H1 (cell line): ENCODE data around the gene DDX49. TPM values are rescaled to one million over a fixed set of nuclear protein-coding genes. Genes with fewer than 3 reads are reported as not detected.

ENCODE experiments used
- CTCF ChIA-PET: fragments of 300-600 bp; sonication (Branson Sonifier 250); formaldehyde crosslinking; loops from one replicate; lab custom pipeline; 2021; ENCODE audit not compliant: partially characterized antibody; lab: Charles Lee
- POLR2A ChIA-PET: fragments of 300-600 bp; sonication (Branson Sonifier 250); formaldehyde crosslinking; loops from one replicate; lab custom pipeline; 2021; ENCODE audit warnings: inconsistent platforms; ENCODE audit not compliant: partially characterized antibody; lab: Charles Lee
- DNase-seq, 2 experiments: peaks; one replicate each; pipeline versions ENCODE4 v3.0.0 to v3.0.0-alpha.2; 2010 to 2022; ENCODE audit warnings: low spot score in 2 of 2, low read depth in 1 of 2, mixed read lengths in 1 of 2
- FAIRE-seq: peaks from 2 replicates; lab custom pipeline; 2011; peaks lifted over from hg19 to GRCh38; lab: Jason Lieb, UNC
- H2AFZ ChIP-seq: 2 replicates; pipeline ENCODE4 v1.8.1; 2012; ENCODE audit warnings: low read length, inconsistent platforms
- H2AK5ac ChIP-seq: 2 replicates; pipeline ENCODE4 v1.6.1; 2013; ENCODE audit warnings: low read depth, low read length
- H2BK120ac ChIP-seq: replicated peaks from 2 replicates; pipeline ENCODE3; 2013; ENCODE audit warnings: low read depth, low read length, inconsistent platforms
- H2BK12ac ChIP-seq: 2 replicates; pipeline ENCODE4 v1.6.1; 2013; ENCODE audit warnings: low read depth, low read length
- H2BK15ac ChIP-seq: 2 replicates; pipeline ENCODE4 v1.6.1; 2013; ENCODE audit warnings: low read length
- H2BK20ac ChIP-seq: 2 replicates; pipeline ENCODE4 v1.6.1; 2013; ENCODE audit warnings: low read length
- H2BK5ac ChIP-seq: 2 replicates; pipeline ENCODE4 v1.6.1; 2013; ENCODE audit warnings: low read depth, low read length
- H3K14ac ChIP-seq: 2 replicates; pipeline ENCODE4 v1.6.1; 2013; ENCODE audit warnings: inconsistent platforms; ENCODE audit not compliant: insufficient read length
- H3K18ac ChIP-seq: 2 replicates; pipeline ENCODE4 v1.6.1; 2013; ENCODE audit warnings: low read length; ENCODE audit errors: extremely low read depth
- H3K23ac ChIP-seq: 2 replicates; pipeline ENCODE4 v1.6.1; 2013; ENCODE audit warnings: inconsistent platforms; ENCODE audit not compliant: insufficient read length
- H3K23me2 ChIP-seq: 2 replicates; pipeline ENCODE4 v1.6.1; 2013; ENCODE audit warnings: low read depth, low read length
- H3K27ac ChIP-seq: 2 replicates; pipeline ENCODE4 v1.6.1; 2011; ENCODE audit warnings: low read depth, low read length, inconsistent platforms
- H3K27me3 ChIP-seq, 4 experiments: replicated peaks in 1 of 4; 1 replicate in 1 of 4; 2 replicates in 3 of 4; pipeline versions ENCODE4 v1.6.1 to v1.8.1; 2011 to 2013; ENCODE audit warnings: low read length in 3 of 4, mild to moderate bottlenecking in 3 of 4, inconsistent platforms in 2 of 4, mixed read lengths in 2 of 4, moderate library complexity in 1 of 4; ENCODE audit not compliant: control insufficient read depth in 3 of 4, insufficient read depth in 3 of 4; ENCODE audit errors: extremely low read depth in 1 of 4
- H3K36me3 ChIP-seq, 4 experiments: 2 replicates each; pipeline versions ENCODE4 v1.6.1 to v1.8.1; 2011 to 2013; ENCODE audit warnings: mild to moderate bottlenecking in 4 of 4, low read length in 3 of 4, moderate library complexity in 2 of 4, control low read depth in 1 of 4, inconsistent platforms in 1 of 4; ENCODE audit not compliant: insufficient read depth in 4 of 4, control insufficient read depth in 2 of 4
- H3K4ac ChIP-seq: replicated peaks from 2 replicates; pipeline ENCODE3; 2013; ENCODE audit warnings: low read length, low read depth, mixed read lengths, inconsistent platforms; ENCODE audit not compliant: insufficient read length
- H3K4me1 ChIP-seq, 4 experiments: replicated peaks in 1 of 4; 1 replicate in 1 of 4; 2 replicates in 3 of 4; pipeline versions ENCODE4 v1.6.1 to v1.8.1; 2011 to 2013; ENCODE audit warnings: low read length in 3 of 4, inconsistent platforms in 2 of 4, mixed read lengths in 1 of 4; ENCODE audit not compliant: insufficient read depth in 4 of 4, control insufficient read depth in 3 of 4
- H3K4me2 ChIP-seq, 2 experiments: 2 replicates each; pipeline versions ENCODE4 v1.6.1 to v1.8.1; 2011 to 2013; ENCODE audit warnings: low read depth in 2 of 2, low read length in 2 of 2, control low read depth in 1 of 2, inconsistent platforms in 1 of 2, mild to moderate bottlenecking in 1 of 2; ENCODE audit not compliant: insufficient read depth in 1 of 2
- H3K4me3 ChIP-seq, 4 experiments: fragments of 200-600, 300-600 bp in 1 of 4; sonication (generic), shearing (Covaris generic), sonication (Bioruptor Twin) in 1 of 4; 2 replicates each; pipeline versions ENCODE4 v1.5.1 to v1.8.1; 2011 to 2016; ENCODE audit warnings: low read length in 4 of 4, low read depth in 3 of 4, control low read depth in 2 of 4, inconsistent platforms in 2 of 4, mild to moderate bottlenecking in 2 of 4, mixed read lengths in 1 of 4, moderate library complexity in 1 of 4; ENCODE audit not compliant: insufficient read depth in 2 of 4; ENCODE audit errors: extremely low read depth in 1 of 4
- H3K56ac ChIP-seq: replicated peaks from 2 replicates; pipeline ENCODE3; 2013; ENCODE audit warnings: low read depth, mild to moderate bottlenecking, mixed read lengths, low read length, inconsistent platforms; ENCODE audit not compliant: insufficient read length
- H3K79me1 ChIP-seq: 2 replicates; pipeline ENCODE4 v1.6.1; 2013; ENCODE audit warnings: low read depth, low read length, control low read depth
- H3K79me2 ChIP-seq, 2 experiments: 2 replicates each; pipeline versions ENCODE4 v1.6.1 to v1.8.1; 2012 to 2013; ENCODE audit warnings: low read length in 2 of 2, mild to moderate bottlenecking in 2 of 2, inconsistent platforms in 1 of 2; ENCODE audit not compliant: insufficient read depth in 2 of 2, control insufficient read depth in 1 of 2
- H3K9ac ChIP-seq, 4 experiments: replicated peaks in 1 of 4; 1 replicate in 1 of 4; 2 replicates in 3 of 4; pipeline versions ENCODE4 v1.6.1 to v1.8.1; 2011 to 2013; ENCODE audit warnings: low read depth in 3 of 4, low read length in 3 of 4, control low read depth in 2 of 4, mild to moderate bottlenecking in 2 of 4, moderate library complexity in 2 of 4, inconsistent platforms in 1 of 4; ENCODE audit errors: extremely low read depth in 1 of 4
- H3K9me3 ChIP-seq, 2 experiments: 2 replicates each; pipeline versions ENCODE4 v1.6.1 to v1.8.1; 2012 to 2013; ENCODE audit warnings: mild to moderate bottlenecking in 2 of 2, moderate library complexity in 2 of 2, control low read depth in 1 of 2, inconsistent platforms in 1 of 2, low read depth in 1 of 2, low read length in 1 of 2, mixed read lengths in 1 of 2; ENCODE audit not compliant: insufficient read depth in 2 of 2
- H4K20me1 ChIP-seq, 2 experiments: replicated peaks in 1 of 2; 2 replicates each; pipeline versions ENCODE3 to v1.8.1; 2011 to 2013; ENCODE audit warnings: inconsistent platforms in 2 of 2, low read length in 2 of 2, mild to moderate bottlenecking in 1 of 2; ENCODE audit not compliant: insufficient read depth in 2 of 2, control insufficient read depth in 1 of 2
- H4K5ac ChIP-seq: 2 replicates; pipeline ENCODE4 v1.6.1; 2013; ENCODE audit warnings: low read length, low read depth, mixed read lengths, inconsistent platforms; ENCODE audit not compliant: insufficient read length
- H4K8ac ChIP-seq: 2 replicates; pipeline ENCODE4 v1.8.0; 2013; ENCODE audit warnings: mild to moderate bottlenecking, moderate library complexity, low read length, inconsistent platforms; ENCODE audit not compliant: insufficient read depth; ENCODE audit errors: extremely low read depth
- H4K91ac ChIP-seq: replicated peaks from 2 replicates; pipeline ENCODE3; 2013; ENCODE audit warnings: low read length, mixed read lengths, inconsistent platforms; ENCODE audit not compliant: insufficient read length
- CBX5 ChIP-seq: fragments of 300-800, 300-1000 bp; sonication (generic); IDR thresholded peaks from 2 replicates; pipeline ENCODE4 v1.7.1; 2016; ENCODE audit warnings: antibody characterized with exemption, low read length, low read depth
- CEBPB ChIP-seq: IDR thresholded peaks from 2 replicates; pipeline ENCODE4 v1.6.1; 2012; ENCODE audit warnings: low read depth, low read length
- CTCF ChIP-seq, 3 experiments: IDR thresholded peaks; 1 replicate in 2 of 3; 2 replicates in 1 of 3; pipeline versions ENCODE4 v1.5.1 to v1.6.1; 2011; ENCODE audit warnings: low read length in 3 of 3, mild to moderate bottlenecking in 3 of 3, inconsistent platforms in 2 of 3, low read depth in 1 of 3, moderate library complexity in 1 of 3; ENCODE audit not compliant: insufficient read depth in 1 of 3; ENCODE audit errors: control extremely low read depth in 1 of 3
- FOSL1 ChIP-seq: IDR thresholded peaks from 2 replicates; pipeline ENCODE4 v1.6.1; 2011; ENCODE audit warnings: mild to moderate bottlenecking, low read depth, low read length, moderate library complexity; ENCODE audit not compliant: insufficient read depth
- RBBP5 ChIP-seq: IDR thresholded peaks from 2 replicates; pipeline ENCODE4 v1.7.1; 2012; ENCODE audit warnings: low read depth, mild to moderate bottlenecking, inconsistent platforms, low read length, moderate library complexity, borderline replicate concordance
- RNF2 ChIP-seq: fragments of 200-900, 300-1000 bp; sonication (generic); IDR thresholded peaks from 2 replicates; pipeline ENCODE4 v1.7.1; 2016; ENCODE audit warnings: borderline replicate concordance, low read depth, mild to moderate bottlenecking, antibody characterized with exemption, low read length; ENCODE audit not compliant: poor library complexity, severe bottlenecking; ENCODE audit errors: missing control alignments
- SAP30 ChIP-seq: fragments of 300-600 bp; sonication (generic); IDR thresholded peaks from 2 replicates; pipeline ENCODE4 v1.7.1; 2012; ENCODE audit warnings: low read length, moderate library complexity, mild to moderate bottlenecking, inconsistent platforms; ENCODE audit not compliant: insufficient read depth, insufficient replicate concordance
- SP4 ChIP-seq: IDR thresholded peaks from 2 replicates; pipeline ENCODE4 v1.6.1; 2012; ENCODE audit warnings: low read length, inconsistent platforms
- SUZ12 ChIP-seq: fragments of 200-600 bp; sonication (generic); IDR thresholded peaks from 2 replicates; pipeline ENCODE4 v1.6.1; 2012; ENCODE audit warnings: mild to moderate bottlenecking, inconsistent platforms, low read length, moderate library complexity, mixed read lengths
- TAF1 ChIP-seq: IDR thresholded peaks from 2 replicates; pipeline ENCODE4 v1.6.1; 2011; ENCODE audit warnings: mild to moderate bottlenecking, low read depth, low read length
- TCF12 ChIP-seq: IDR thresholded peaks from 2 replicates; pipeline ENCODE4 v1.6.1; 2011; ENCODE audit warnings: low read depth, mild to moderate bottlenecking, low read length
- WGBS, 2 experiments: shearing (Covaris generic) in 1 of 2; methylation state at CpG; one replicate each; pipeline versions ENCODE4 v1.1.6 to v1.1.7; 2013 to 2015; ENCODE audit warnings: low lambda C conversion rate in 2 of 2, mixed read lengths in 2 of 2, inconsistent platforms in 1 of 2, low coverage in 1 of 2, missing lambda C conversion rate in 1 of 2; ENCODE audit not compliant: insufficient replicate concordance in 2 of 2, insufficient coverage in 1 of 2, insufficient read length in 1 of 2; ENCODE audit errors: extremely low coverage in 1 of 2, missing lambda C conversion rate in 1 of 2; 5-methylcytosine and 5-hydroxymethylcytosine counted together
- polyA plus RNA-seq, 7 experiments: library from polyadenylated mRNA; depleted of rRNA in 3 of 7; stranded (reverse) in 5 of 7; unstranded in 2 of 7; fragments of >200 nt in 5 of 7; fragments of 200-250 nt in 2 of 7; gene quantifications; 1 replicate in 5 of 7; 2 replicates in 1 of 7; 4 replicates in 1 of 7; pipeline versions ENCODE4 v1.2.1 to v1.2.3, GENCODE V29; 2011 to 2013; ENCODE audit warnings: missing spikeins in 2 of 7, mixed read lengths in 2 of 7
- total RNA-seq: library from RNA; stranded (reverse); fragmentation: NEBNext Ultra II Directional; extraction: Animal tissue kit (Norgen Biotek cat#: 25700); gene quantifications from 2 replicates; pipeline ENCODE4 v1.2.1, GENCODE V29; 2021

DDX49 gene
- total and polyA plus RNA-seq, 2 of the 8 experiments (the other 6 are each of a cell fraction or from before 2014, with no cell fraction given), result 41.3 to 46.5 TPM

GRCh38 chr19:18913466-18913865 is 6.0 kb upstream of the DDX49 start:
- CTCF ChIA-PET, result interaction anchor here (0.7 to 2.5 kb wide), 4 partner anchors 12 to 415 kb away, joined by 3 to 11 read pairs (median 4); no protein-coding TSS in a partner anchor
- H3K23me2 ChIP-seq, result peaks cover 1% of the 10 kb centered on the region; the same call in 1 of the 2 replicates
- no peak overlapping the region for H2BK12ac ChIP-seq
- POLR2A ChIA-PET, result interaction anchor here (0.9 to 1.7 kb wide), 8 partner anchors 9 to 24 kb away, joined by 3 to 5 read pairs (median 3); partner anchors contain the start of gene CERS1
- H3K4me1 ChIP-seq, result peaks cover 0 to 2% (median under 1%) of the 10 kb centered on the region in 4 experiments; a peak in 1 of 7 replicates
- H3K18ac ChIP-seq, result no peak overlapping the region
- H3K79me2 ChIP-seq, result peaks cover under 1 to 12% of the 10 kb centered on the region in 2 experiments; a peak in 3 of 4 replicates
- H3K4me2 ChIP-seq, result no peak overlapping the region
- no peak overlapping the region for H3K4me3 ChIP-seq
- no peak overlapping the region for H2BK120ac ChIP-seq
- H3K9ac ChIP-seq, result no peak overlapping the region
- no peaks in the 10 kb centered on the region for H3K9me3 ChIP-seq
- FAIRE-seq, result no peak
- no peak overlapping the region for H4K8ac ChIP-seq
- 95% methylated on average over 4 of the region's 5 CpGs; no CpG with 5 or more reads in 1 of the 2 experiments for WGBS, 2 experiments
- H2AFZ ChIP-seq, result no peak overlapping the region
- no peak overlapping the region for H2BK5ac ChIP-seq
- H3K27me3 ChIP-seq, result no peaks in the 10 kb centered on the region
- H2BK20ac ChIP-seq, result no peak overlapping the region
- H4K5ac ChIP-seq, result no peak overlapping the region
- H3K14ac ChIP-seq, result no peak overlapping the region
- H3K4ac ChIP-seq, result no peak overlapping the region
- H3K79me1 ChIP-seq, result peaks cover 8% of the 10 kb centered on the region
- no peak overlapping the region for H3K27ac ChIP-seq
- H3K36me3 ChIP-seq, result peaks cover 0 to 13% (median 2%) of the 10 kb centered on the region in 4 experiments; a peak in 3 of 8 replicates
- H2AK5ac ChIP-seq, result no peak overlapping the region
- no peak overlapping the region for H4K91ac ChIP-seq
- H3K23ac ChIP-seq, result no peak overlapping the region
- no peak for DNase-seq
- peaks cover 6 to 18% of the 10 kb centered on the region in 2 experiments for H4K20me1 ChIP-seq
- H2BK15ac ChIP-seq, result no peak overlapping the region
- H3K56ac ChIP-seq, result no peak overlapping the region
- TF ChIP-seq CTCF (IDR thresholded peaks at IDR 0.05; ENCODE audit: control extremely low read depth in 1 of 3, insufficient read depth in 1 of 3, low read depth in 1 of 3, low read length in 3 of 3) (no peak), SUZ12 (no peak), FOSL1 (no peak), TCF12 (no peak), SP4 (no peak), CEBPB (no peak), CBX5 (no peak), TAF1 (no peak), RNF2 (no peak), SAP30 (no peak), RBBP5 (no peak)
